GM21825 (cell line): ENCODE results near the gene DRC1.

Experiments used
- ATAC-seq: cut with Tn5 transposase; IDR thresholded peaks from one replicate; pipeline ENCODE4 v1.9.1; 2021; ENCODE audit warnings: mild to moderate bottlenecking, moderate library complexity; ENCODE audit not compliant: unreplicated experiment

The DRC1 gene

GRCh38 chr2:26475832-26476501 lies 74.2 kb downstream of the DRC1 start:
- ATAC-seq: no peak

GRCh38 chr2:26477126-26477910 lies 75.6 kb downstream of the DRC1 start:
- ATAC-seq: no peak

GRCh38 chr2:26477911-26478253 lies 76.2 kb downstream of the DRC1 start, which contains the start of gene OTOF:
TSS of gene OTOF (minus strand) at chr2:26478124.
- no peak for ATAC-seq

GRCh38 chr2:26478366-26478765 lies 76.6 kb downstream of the DRC1 start:
- no peak for ATAC-seq

GRCh38 chr2:26479131-26479788 lies 77.5 kb downstream of the DRC1 start:
- ATAC-seq: no peak

- ATAC-seq: no peak
These were observed 78.3 kb downstream of the DRC1 start for GRCh38 chr2:26479789-26480565.

GRCh38 chr2:26480566-26481423 lies 79.1 kb downstream of the DRC1 start:
- no peak for ATAC-seq

- no peak for ATAC-seq
These were observed 80.0 kb downstream of the DRC1 start for GRCh38 chr2:26481706-26482105.

GRCh38 chr2:26482211-26483026 lies 80.7 kb downstream of the DRC1 start:
- ATAC-seq: no peak

GRCh38 chr2:26483027-26483326 lies 81.3 kb downstream of the DRC1 start:
- no peak for ATAC-seq

- ATAC-seq: no peak
These were observed 81.8 kb downstream of the DRC1 start for GRCh38 chr2:26483516-26483915.

- ATAC-seq: no peak
These were observed 82.3 kb downstream of the DRC1 start for GRCh38 chr2:26483957-26484565.

GRCh38 chr2:26484579-26484978 lies 82.9 kb downstream of the DRC1 start:
- no peak for ATAC-seq

- ATAC-seq: no peak
These were observed 83.4 kb downstream of the DRC1 start for GRCh38 chr2:26485099-26485498.

- ATAC-seq: no peak
These were observed 84.2 kb downstream of the DRC1 start for GRCh38 chr2:26485725-26486418.

- no peak for ATAC-seq
These were observed 85.1 kb downstream of the DRC1 start for GRCh38 chr2:26486789-26487188.

- no peak for ATAC-seq
These were observed 85.5 kb downstream of the DRC1 start for GRCh38 chr2:26487192-26487591.

- ATAC-seq: no peak
These were observed 86.9 kb downstream of the DRC1 start for GRCh38 chr2:26488463-26489212.
